Gastroesophageal sphincter (tissue), 2 donors: Measurements from ENCODE around the gene BATF.

Experiments used
- POLR2A ChIP-seq, 2 donors: fragments of 450-650 bp; IDR thresholded peaks; one replicate each; pipeline ENCODE4 v1.6.1; 2017; ENCODE audit warnings: antibody characterized with exemption in 2 of 2, mild to moderate bottlenecking in 2 of 2, moderate library complexity in 1 of 2
- POLR2AphosphoS5 ChIP-seq: sonication (generic); formaldehyde crosslinking; IDR thresholded peaks from one replicate; pipeline ENCODE4 v1.6.1; 2017; ENCODE audit warnings: antibody characterized with exemption

- TF ChIP-seq POLR2AphosphoS5: no peak
- no peak for TF ChIP-seq POLR2A (IDR thresholded peaks at IDR 0.05)
These were observed 69.2 kb downstream of the BATF start for GRCh38 chr14:75591331-75591946.
